HG02943 (cell line): ENCODE data around the gene CPSF7.
"Not testable (repeated sequence)": the region's sequence is repeated elsewhere in the genome, so short reads cannot be mapped to it uniquely, and the experiment has no call there.

Experiments
- ATAC-seq: cut with Tn5 transposase; IDR thresholded peaks from one replicate; pipeline ENCODE4 v1.9.1; 2021; ENCODE audit warnings: mild to moderate bottlenecking, low read depth, moderate library complexity; ENCODE audit not compliant: unreplicated experiment

The CPSF7 gene

GRCh38 chr11:61445516-61445915 lies 15.7 kb upstream of the CPSF7 start:
- ATAC-seq = no peak

DNA sequence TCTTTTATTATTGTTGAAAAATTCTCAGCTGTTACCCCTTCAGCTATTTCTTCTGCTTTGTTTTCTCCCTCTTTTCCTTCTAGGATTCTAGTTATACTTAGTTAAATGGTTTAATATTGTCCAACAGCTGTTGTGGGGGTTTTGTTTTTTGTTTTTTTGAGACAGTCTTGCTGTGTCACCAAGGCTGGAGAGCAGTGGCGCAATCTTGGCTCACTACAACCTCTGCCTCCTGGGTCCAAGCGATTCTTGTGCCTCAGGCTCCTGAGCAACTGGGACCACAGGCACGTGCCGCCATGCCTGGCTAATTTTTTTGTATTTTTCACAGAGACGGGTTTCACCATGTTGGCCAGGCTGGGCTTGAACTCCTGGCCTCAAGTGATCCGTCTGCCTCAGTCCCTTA lies 12.8 kb upstream of the CPSF7 start:
- ATAC-seq = no peak

DNA sequence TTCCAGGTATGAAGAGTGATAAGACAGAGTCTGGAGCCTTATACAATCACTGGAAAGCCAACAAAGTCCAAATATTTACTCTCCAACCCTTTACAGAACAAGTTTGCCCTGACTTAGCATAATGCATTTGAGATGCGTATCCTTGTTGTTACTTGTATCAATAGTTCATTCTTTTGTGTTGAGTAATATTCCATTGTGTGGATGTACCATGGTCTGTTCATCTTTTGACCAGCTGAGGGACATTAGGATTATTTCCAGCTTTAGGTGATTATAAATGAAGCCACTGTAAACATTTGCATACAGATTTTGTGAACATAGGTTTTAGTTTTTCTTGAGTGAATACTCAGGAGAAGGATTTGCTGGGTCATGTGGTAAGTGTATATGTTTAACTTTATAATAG lies 9.8 kb upstream of the CPSF7 start:
- ATAC-seq = no peak

DNA sequence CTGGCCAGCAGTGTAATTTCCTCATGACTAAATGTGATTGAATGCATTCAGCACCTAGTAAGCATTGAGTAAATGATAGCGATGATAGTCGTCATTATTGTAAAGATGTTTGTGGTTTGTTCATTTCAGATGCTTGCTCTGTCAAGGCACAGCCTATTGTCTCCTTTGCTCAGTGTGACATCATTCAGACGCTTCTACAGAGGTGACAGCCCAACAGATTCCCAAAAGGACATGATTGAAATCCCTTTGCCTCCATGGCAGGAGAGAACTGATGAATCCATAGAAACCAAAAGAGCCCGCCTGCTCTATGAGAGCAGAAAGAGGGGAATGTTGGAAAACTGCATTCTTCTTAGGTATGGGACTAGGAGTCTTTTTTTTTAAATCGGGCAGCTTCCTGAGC lies 7.7 kb upstream of the CPSF7 start:
- ATAC-seq = no peak

DNA sequence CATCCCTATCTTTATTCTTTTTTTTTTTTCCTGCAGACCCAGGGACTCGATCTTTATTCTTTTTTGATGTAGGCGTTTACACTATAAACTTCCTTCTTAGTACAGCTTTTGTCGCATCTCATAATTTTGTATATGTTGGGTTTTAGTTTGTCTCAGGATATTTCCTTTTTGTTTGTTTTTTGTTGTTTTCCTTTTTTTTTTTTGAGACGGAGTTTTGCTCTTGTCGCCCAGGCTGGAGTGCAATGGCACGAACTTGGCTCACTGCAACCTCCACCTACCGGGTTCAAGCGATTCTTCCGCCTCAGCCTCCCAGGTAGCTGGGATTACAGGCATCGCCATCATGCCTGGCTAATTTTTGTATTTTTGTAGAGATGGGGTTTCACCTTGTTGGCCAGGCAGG lies 1.1 kb upstream of the CPSF7 start:
- ATAC-seq = not testable (repeated sequence)

- peak; percentile 44 for ATAC-seq
Observed at GRCh38 chr11:61429346-61429690, 457 bp downstream of the CPSF7 start.

GRCh38 chr11:61425367-61426131 lies 4.2 kb downstream of the CPSF7 start:
- ATAC-seq = no peak

GRCh38 chr11:61422226-61422625 lies 7.5 kb downstream of the CPSF7 start:
- ATAC-seq = no peak

DNA sequence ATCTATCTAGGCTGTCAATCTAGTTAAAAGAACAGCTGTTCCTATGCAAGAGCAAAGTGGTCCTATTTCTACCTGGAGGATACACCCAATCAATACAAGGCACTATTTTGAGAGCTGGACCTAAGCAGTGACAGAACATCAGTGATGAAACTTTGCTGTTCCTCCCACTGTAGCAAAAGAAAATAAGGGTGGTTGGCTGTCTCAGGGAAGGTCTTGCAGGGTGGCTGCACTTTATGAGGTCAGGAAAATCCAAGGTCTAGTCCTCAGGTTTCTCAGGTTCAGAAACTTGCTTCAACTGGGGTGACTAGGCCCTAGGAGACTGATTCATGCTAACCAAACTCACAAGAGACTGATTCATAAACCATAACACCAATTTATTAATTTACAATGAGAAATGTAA lies 11.6 kb downstream of the CPSF7 start:
- no peak for ATAC-seq

GRCh38 chr11:61417670-61418069 lies 12.1 kb downstream of the CPSF7 start:
- ATAC-seq = no peak

GRCh38 chr11:61416941-61417340 lies 12.8 kb downstream of the CPSF7 start:
- no peak for ATAC-seq

DNA sequence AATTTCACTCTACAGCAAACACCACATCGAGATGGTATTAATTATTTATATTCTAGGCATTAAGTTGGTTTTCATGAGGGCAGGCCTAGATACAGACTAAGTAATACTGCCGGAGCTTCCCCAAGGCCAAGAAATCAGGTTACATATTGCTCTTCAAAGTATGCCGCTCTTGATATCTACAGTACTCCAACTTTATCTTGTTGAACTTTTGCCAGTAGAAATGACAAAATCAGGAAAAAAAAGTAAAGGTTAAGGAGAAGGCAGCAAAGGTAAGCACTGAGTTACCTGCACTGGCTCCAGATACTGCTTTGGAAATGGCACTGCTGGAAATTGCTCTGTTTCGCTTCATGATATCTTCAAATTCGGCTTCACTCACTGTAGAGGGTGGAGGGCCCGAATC lies 14.4 kb downstream of the CPSF7 start:
- ATAC-seq = no peak

- no peak for ATAC-seq
Observed at GRCh38 chr11:61414547-61414946, 15.2 kb downstream of the CPSF7 start.

DNA sequence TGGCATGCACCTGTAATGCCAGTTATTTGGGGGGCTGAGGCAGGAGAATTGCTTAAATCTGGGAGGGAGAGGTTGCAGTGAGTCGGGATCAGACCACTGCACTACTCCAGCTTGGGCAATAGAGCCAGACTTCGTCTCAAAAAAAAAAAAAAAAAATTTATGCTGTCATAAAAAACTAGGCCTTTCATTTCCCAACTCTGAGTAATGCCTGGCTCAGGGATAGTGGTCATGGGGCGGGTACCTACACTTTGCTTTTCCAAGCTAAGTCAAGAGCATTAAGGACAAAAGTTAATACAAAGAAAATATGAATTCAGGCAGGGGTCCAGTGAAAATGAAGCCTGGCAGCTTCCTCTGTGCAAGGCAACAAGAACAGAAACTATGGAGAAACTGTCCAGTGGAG lies 16.3 kb downstream of the CPSF7 start:
- ATAC-seq = no peak

DNA sequence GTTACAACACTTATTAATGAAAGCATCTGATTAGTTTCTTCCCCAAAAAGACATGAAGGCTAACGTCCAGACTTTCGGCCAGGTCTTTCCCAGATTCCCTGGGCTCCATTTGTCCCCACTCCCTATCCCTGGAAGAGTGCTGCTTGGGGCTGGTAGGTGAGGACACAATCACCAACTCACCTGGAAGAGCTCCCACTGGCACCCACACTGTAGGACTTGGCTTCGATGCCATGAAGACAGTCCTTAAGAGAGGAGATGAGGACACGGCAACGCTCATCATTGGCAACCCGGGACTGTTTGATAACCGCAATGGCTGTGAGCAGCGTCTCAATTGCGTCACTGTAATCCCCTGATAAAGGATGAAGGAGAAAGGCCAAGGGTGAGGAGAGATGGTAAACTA lies 18.2 kb downstream of the CPSF7 start:
- no peak for ATAC-seq

- no peak for ATAC-seq
Observed at GRCh38 chr11:61406991-61407728, 22.6 kb downstream of the CPSF7 start.

- ATAC-seq = no peak
Observed at GRCh38 chr11:61406067-61406466, 23.7 kb downstream of the CPSF7 start.

DNA sequence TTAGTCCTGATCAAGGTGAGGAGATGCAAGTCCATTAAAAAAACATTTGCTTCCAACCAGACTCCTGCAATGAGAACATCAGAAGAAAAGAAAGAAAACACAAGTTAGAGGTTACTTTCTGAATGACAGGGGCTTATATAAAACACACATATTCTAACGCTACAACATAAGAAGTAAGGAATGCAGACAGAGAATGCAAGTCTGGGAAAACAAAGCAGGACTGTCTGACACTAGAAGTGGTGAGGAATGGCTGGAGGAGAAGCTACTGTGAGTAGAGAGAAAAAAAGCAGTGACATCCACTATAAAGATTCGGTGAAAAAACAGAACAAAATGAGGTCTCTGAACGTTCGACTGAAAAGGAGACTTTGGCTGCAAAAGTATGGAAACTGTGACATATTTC lies 25.1 kb downstream of the CPSF7 start:
- ATAC-seq = no peak

- ATAC-seq = no peak
Observed at GRCh38 chr11:61404103-61404502, 25.7 kb downstream of the CPSF7 start.

DNA sequence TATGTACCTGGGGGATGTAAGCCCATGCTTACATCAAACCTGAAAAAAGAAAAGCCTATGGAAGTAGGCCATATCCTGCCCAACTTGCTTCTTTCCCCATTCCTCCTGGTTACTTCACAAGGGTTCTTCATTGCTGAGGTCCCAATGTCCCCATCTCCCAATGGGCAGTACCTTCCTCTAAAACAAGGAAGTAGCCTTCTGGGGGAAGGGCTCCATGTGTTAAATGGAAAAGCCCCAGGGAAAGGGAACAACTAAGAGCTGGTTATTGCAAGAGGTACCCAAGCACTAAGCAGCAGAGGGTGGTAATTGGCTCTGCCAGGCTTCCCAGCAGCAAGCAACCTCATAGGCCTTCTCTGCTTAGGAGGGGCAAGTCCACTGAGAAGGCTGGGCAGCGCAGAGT lies 26.1 kb downstream of the CPSF7 start:
- ATAC-seq = no peak

- no peak for ATAC-seq
Observed at GRCh38 chr11:61401573-61401972, 28.2 kb downstream of the CPSF7 start.

- ATAC-seq = no peak
Observed at GRCh38 chr11:61401173-61401572, 28.6 kb downstream of the CPSF7 start.
